ENCODE measurements around the gene APOL2.
"Not testable (repeated sequence)": the region's sequence is repeated elsewhere in the genome, so short reads cannot be mapped to it uniquely, and the experiment has no call there.

The APOL2 gene

GRCh38 chr22:36229649-36230048 lies 9.7 kb downstream of the APOL2 start:
- peaks cover 100% of the 10 kb centered on the region for H3K36me3 Mint-ChIP-seq (ENCODE audit: low read depth)

DNA sequence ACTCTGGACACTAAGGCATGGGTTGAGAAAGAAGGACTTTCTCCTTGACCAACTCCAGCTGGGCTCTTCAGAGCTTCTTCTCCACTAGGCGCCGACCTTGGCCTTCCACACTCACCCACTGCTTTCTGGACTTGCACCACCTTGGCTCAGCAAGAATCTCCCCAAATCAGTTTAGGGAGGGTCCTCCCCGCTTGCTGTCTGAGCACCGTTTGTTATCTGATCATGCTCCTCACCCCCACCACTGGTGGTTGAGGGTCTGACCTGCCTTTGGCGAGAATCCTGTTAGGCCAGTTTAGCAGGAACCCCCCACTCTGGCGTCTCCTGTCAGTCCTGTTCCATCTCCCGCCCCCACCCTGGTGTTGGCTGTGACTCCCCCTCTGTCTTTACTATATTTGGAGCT lies 10.4 kb downstream of the APOL2 start:
- H3K4me1 Mint-ChIP-seq (ENCODE audit: low read depth), result peaks cover 25% of the 10 kb centered on the region
- intact Hi-C loops (cut with micrococcal nuclease), result loop anchor here (10.0 kb wide), 1 partner anchor 74 kb away; no protein-coding TSS in a partner anchor
- H3K9me3 Mint-ChIP-seq, result no peaks in the 10 kb centered on the region
- H3K27ac Mint-ChIP-seq, result no peak overlapping the region
- no peak overlapping the region for H3K4me3 Mint-ChIP-seq
- peaks cover 97% of the 10 kb centered on the region for H3K36me3 Mint-ChIP-seq (ENCODE audit: low read depth)
- no peaks in the 10 kb centered on the region for H3K27me3 Mint-ChIP-seq

More at GRCh38 chr22:36229649-36230048, 9.7 kb downstream of the APOL2 start:
- peaks cover 29% of the 10 kb centered on the region for H3K4me1 Mint-ChIP-seq (ENCODE audit: low read depth)
- intact Hi-C loops (cut with micrococcal nuclease), result loop anchor here (10.0 kb wide), 1 partner anchor 75 kb away; no protein-coding TSS in a partner anchor
- H3K27me3 Mint-ChIP-seq, H3K9me3 Mint-ChIP-seq, H3K27ac Mint-ChIP-seq, H3K4me3 Mint-ChIP-seq: not testable (repeated sequence)

DNA sequence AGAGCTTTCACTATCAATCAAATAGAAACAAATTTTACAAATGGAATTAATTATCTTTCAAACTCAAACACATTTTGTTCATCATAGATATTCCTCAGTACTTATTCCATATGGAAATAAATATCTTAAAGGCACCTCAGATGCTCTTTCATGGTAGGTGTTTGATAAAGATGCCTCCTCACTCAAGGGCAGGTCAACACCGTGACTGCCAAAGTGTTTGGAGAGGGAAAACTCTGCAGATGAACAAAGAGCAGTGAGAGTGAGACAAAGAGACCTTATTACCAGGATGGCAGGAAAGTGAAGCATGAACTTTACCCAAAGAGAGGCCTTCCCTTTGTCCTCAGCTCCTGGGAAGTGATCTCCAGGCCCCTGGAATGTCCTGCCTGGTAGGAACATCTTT lies 11.0 kb downstream of the APOL2 start:
- H3K27me3 Mint-ChIP-seq, H3K9me3 Mint-ChIP-seq, H3K4me3 Mint-ChIP-seq, H3K27ac Mint-ChIP-seq: not testable (repeated sequence)
- peaks cover 92% of the 10 kb centered on the region for H3K36me3 Mint-ChIP-seq (ENCODE audit: low read depth)
- intact Hi-C loops (cut with micrococcal nuclease), result loop anchor here (10.0 kb wide), 1 partner anchor 74 kb away; no protein-coding TSS in a partner anchor
- H3K4me1 Mint-ChIP-seq (ENCODE audit: low read depth), result peaks cover 19% of the 10 kb centered on the region

DNA sequence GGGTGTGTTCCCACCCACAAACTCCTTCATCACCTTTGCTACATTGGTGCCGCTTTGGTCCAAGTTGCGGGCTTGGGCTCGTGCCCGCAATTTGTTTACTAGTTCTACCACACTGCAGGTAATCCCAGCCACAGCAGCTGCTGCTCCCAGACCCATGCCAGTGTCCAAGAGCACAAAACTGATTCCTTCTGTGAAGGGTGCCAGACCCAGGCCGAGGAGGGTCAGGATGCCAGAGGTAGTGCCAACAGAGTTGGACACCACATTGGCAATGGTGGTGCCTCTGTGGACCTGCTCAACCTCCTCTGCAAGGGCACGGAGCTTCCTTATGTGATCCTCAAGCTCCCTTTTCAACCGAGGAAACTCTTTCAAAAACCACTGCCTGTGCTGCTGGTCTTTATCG lies 11.5 kb downstream of the APOL2 start:
- Mint-ChIP-seq H3K27ac (no peak overlapping the region), H3K27me3 (no peaks in the 10 kb centered on the region), H3K4me1 (ENCODE audit: low read depth) (peaks cover 14% of the 10 kb centered on the region), H3K9me3 (no peaks in the 10 kb centered on the region), H3K4me3 (no peak overlapping the region), H3K36me3 (ENCODE audit: low read depth) (peaks cover 86% of the 10 kb centered on the region)
- intact Hi-C loops (cut with micrococcal nuclease), result loop anchor here (10.0 kb wide), 1 partner anchor 73 kb away; no protein-coding TSS in a partner anchor

DNA sequence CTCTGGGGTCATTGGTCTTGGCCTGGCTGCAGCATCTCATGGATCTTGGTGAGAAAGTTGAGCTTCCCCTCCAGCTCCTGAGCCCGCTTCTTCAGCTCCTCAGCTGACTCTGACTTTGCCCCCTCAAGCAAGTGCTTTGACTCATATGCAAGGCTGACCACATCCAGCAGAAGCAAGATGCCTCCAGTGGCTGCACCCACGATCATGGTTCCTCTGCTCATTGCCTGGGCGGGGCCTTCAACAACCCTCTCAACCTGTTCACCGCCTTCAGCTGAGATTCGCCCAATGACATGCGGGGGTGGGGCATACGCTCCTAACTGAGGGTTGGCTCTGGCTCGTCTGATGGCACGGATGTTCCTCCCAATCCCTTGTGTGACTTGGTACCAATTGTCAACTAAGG lies 11.9 kb downstream of the APOL2 start:
- H3K27ac Mint-ChIP-seq, result no peak overlapping the region

DNA sequence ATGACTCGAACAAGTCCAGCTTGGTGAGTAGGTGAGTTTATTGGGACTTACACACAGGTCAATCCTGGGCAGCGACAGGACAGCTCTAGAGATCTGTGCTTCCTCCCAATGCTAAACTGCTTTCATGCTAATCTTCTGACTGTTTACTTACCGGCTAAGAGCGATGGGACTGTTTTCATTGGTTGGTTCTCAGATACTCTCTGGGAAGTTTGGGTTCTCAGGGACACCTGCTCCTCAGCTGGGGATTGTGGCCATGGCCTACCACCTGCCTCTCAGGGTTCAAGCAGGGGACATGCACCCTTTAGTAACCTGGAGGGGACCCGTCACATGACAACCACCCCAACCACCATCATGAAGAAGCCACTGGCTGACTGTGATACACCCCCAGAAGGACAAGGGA lies 13.1 kb downstream of the APOL2 start:
- Mint-ChIP-seq H3K27ac (no peak overlapping the region), H3K27me3 (peaks cover 2% of the 10 kb centered on the region), H3K9me3 (no peaks in the 10 kb centered on the region), H3K4me3 (no peak overlapping the region), H3K36me3 (ENCODE audit: low read depth) (peaks cover 70% of the 10 kb centered on the region), H3K4me1 (ENCODE audit: low read depth) (peaks cover 20% of the 10 kb centered on the region)
- intact Hi-C loops (cut with micrococcal nuclease), result loop anchor here (10.0 kb wide), 1 partner anchor 71 kb away; no protein-coding TSS in a partner anchor

More for the DNA sequence above, 11.9 kb downstream of the APOL2 start:
- peaks cover 2% of the 10 kb centered on the region for H3K27me3 Mint-ChIP-seq
- H3K36me3 Mint-ChIP-seq (ENCODE audit: low read depth), result peaks cover 82% of the 10 kb centered on the region
- peaks cover 13% of the 10 kb centered on the region for H3K4me1 Mint-ChIP-seq (ENCODE audit: low read depth)
- H3K9me3 Mint-ChIP-seq, result no peaks in the 10 kb centered on the region
- intact Hi-C loops (cut with micrococcal nuclease), result loop anchor here (10.0 kb wide), 1 partner anchor 73 kb away; no protein-coding TSS in a partner anchor
- no peak overlapping the region for H3K4me3 Mint-ChIP-seq

DNA sequence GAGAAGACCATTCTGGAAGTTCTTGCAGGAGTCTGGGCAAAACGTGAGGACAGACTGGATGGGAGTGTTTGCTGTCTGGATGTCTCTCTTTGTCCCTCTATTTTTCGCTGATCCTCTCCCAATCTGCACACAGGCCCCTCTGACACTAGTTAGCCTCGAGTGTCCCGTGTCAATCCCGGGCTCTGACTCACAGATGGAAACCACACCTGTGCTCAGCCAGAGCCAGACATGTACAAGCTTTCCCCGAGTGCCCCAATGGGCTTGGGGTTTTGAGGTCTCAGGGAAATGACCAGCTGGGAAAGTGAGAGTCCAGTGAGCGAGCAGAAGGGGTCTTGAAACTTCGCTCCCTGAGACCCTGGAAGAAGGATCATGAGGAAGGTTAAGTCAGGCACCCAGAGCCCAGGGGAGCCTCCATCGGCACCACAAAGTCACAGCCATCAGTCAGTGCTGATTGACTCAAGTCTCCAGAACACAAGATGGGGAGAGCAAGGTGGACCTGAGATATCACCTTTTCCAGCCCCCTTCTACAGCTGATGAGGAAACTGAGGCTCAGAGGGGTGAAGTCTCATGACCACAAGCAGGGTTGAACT lies 13.9 kb downstream of the APOL2 start:
- no peaks in the 10 kb centered on the region for H3K9me3 Mint-ChIP-seq
- H3K27ac Mint-ChIP-seq, result no peak overlapping the region
- no peak overlapping the region for H3K4me3 Mint-ChIP-seq
- intact Hi-C loops (cut with micrococcal nuclease), result loop anchor here (10.0 kb wide), 1 partner anchor 71 kb away; no protein-coding TSS in a partner anchor
- peaks cover 27% of the 10 kb centered on the region for H3K4me1 Mint-ChIP-seq (ENCODE audit: low read depth)
- peaks cover 62% of the 10 kb centered on the region for H3K36me3 Mint-ChIP-seq (ENCODE audit: low read depth)
- H3K27me3 Mint-ChIP-seq, result peaks cover 2% of the 10 kb centered on the region

DNA sequence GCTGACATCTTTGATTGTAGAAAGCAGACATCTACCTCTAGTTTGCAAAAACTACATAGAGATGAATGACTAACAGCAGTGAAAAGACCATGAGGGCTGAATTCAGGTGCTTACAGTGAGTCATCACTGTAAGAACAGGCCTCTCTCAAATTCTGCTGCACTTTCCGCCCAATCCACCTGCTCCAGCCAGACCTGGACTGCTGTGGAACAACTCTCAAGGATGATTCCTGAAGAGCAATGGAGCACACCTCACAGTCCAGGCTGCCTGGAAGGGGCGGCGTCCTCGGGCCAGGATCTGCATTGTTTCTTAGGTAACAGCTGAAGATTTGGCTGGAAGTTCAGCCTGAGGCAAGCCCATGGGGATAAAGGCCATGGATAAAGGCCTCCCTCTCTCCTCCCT lies 15.1 kb downstream of the APOL2 start:
- Mint-ChIP-seq H3K27ac (no peak overlapping the region), H3K36me3 (ENCODE audit: low read depth) (peaks cover 50% of the 10 kb centered on the region), H3K27me3 (peaks cover 2% of the 10 kb centered on the region), H3K4me1 (ENCODE audit: low read depth) (peaks cover 35% of the 10 kb centered on the region), H3K9me3 (no peaks in the 10 kb centered on the region), H3K4me3 (no peak overlapping the region)
- intact Hi-C loops (cut with micrococcal nuclease), result loop anchor here (5.0 to 10.0 kb wide), 2 partner anchors 42 to 69 kb away; no protein-coding TSS in a partner anchor

GRCh38 chr22:36223504-36223903 lies 15.8 kb downstream of the APOL2 start:
- intact Hi-C loops (cut with micrococcal nuclease), result loop anchor here (5.0 to 10.0 kb wide), 2 partner anchors 41 to 69 kb away; no protein-coding TSS in a partner anchor
- no peak overlapping the region for H3K27ac Mint-ChIP-seq

DNA sequence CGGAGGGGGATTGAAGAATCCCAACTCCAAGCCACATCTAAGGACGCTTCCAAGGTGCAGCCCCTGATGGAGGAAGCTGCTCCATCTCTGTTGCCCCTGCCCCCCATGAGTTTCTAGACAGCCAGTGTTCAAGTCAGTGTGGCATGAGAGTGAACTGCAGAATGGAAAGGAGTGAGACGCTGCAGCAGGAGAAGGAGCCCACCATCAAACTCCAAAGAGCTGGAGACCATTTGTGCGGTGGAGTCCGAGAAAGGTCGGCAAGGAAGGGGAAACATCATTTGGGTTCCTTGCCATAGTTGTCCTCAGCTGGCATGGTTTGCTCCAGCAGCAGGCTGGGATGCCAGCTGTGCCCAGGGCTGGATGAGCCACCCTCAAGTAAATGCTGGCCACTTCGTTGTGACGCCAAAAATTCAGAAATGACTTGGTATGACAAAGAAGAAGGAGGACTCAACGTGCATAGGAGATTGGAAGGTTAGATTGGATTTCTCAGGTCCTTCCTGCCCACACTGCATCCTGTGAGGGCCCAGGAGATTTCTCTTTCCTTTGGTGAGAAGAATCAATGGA lies 16.4 kb downstream of the APOL2 start:
- Mint-ChIP-seq H3K27me3 (peaks cover 2% of the 10 kb centered on the region), H3K36me3 (ENCODE audit: low read depth) (peaks cover 38% of the 10 kb centered on the region), H3K4me1 (ENCODE audit: low read depth) (peaks cover 48% of the 10 kb centered on the region), H3K27ac (no peak overlapping the region), H3K9me3 (no peaks in the 10 kb centered on the region), H3K4me3 (no peak overlapping the region)
- intact Hi-C loops (cut with micrococcal nuclease), result loop anchor here (5.0 to 10.0 kb wide), 2 partner anchors 41 to 68 kb away; no protein-coding TSS in a partner anchor

More at GRCh38 chr22:36223504-36223903, 15.8 kb downstream of the APOL2 start:
- Mint-ChIP-seq H3K36me3 (ENCODE audit: low read depth) (peaks cover 43% of the 10 kb centered on the region), H3K4me3 (no peak overlapping the region), H3K27me3 (peaks cover 2% of the 10 kb centered on the region), H3K4me1 (ENCODE audit: low read depth) (peaks cover 43% of the 10 kb centered on the region), H3K9me3 (no peaks in the 10 kb centered on the region)

GRCh38 chr22:36221799-36222751 lies 17.3 kb downstream of the APOL2 start:
- H3K27ac Mint-ChIP-seq, result peak overlapping the region; percentile 41
- peaks cover 2% of the 10 kb centered on the region for H3K27me3 Mint-ChIP-seq
- H3K9me3 Mint-ChIP-seq, result no peaks in the 10 kb centered on the region
- intact Hi-C loops (cut with micrococcal nuclease), result loop anchor here (2.0 to 10.0 kb wide), 3 partner anchors 21 to 67 kb away; partner anchors contain the start of gene APOL4
- H3K4me3 Mint-ChIP-seq, result peak overlapping the region; percentile 63
- peaks cover 29% of the 10 kb centered on the region for H3K36me3 Mint-ChIP-seq (ENCODE audit: low read depth)
- peaks cover 53% of the 10 kb centered on the region for H3K4me1 Mint-ChIP-seq (ENCODE audit: low read depth)

GRCh38 chr22:36220451-36220921 lies 18.8 kb downstream of the APOL2 start:
- peaks cover 2% of the 10 kb centered on the region for H3K27me3 Mint-ChIP-seq
- no peaks in the 10 kb centered on the region for H3K9me3 Mint-ChIP-seq
- peaks cover 48% of the 10 kb centered on the region for H3K4me1 Mint-ChIP-seq (ENCODE audit: low read depth)
- H3K36me3 Mint-ChIP-seq (ENCODE audit: low read depth), result peaks cover 13% of the 10 kb centered on the region
- intact Hi-C loops (cut with micrococcal nuclease), result loop anchor here (2.0 to 10.0 kb wide), 3 partner anchors 20 to 66 kb away; partner anchors contain the start of gene APOL4
- peak overlapping the region; percentile 76 for H3K4me3 Mint-ChIP-seq
- peak overlapping the region; percentile 83 for H3K27ac Mint-ChIP-seq

DNA sequence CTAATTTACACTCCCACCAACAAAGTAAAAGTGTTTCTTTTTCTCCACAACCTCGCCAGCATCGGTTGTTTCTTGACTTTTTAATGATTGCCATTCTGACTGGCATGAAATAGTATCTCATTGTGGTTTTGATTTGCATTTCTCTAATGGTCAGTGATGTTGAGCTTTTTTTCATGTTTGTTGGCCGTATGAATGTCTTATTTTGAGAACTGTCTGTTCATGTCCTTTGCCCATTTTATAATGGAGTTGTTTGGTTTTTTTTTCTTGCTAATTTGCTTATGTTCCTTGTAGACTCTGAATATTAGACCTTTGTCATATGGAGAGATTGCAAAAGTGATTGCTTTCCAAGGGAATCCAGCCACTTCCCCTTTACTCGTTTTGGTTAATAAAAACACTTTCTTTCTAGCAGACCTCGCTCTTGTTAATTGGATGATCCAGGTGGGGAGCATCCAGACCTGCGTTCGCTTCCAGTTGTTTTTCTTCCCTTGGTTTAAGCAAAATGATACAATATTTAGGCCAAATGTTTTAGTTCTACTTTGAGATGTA lies 20.6 kb downstream of the APOL2 start:
- Mint-ChIP-seq H3K27me3 (peaks cover 2% of the 10 kb centered on the region), H3K9me3 (no peaks in the 10 kb centered on the region), H3K36me3 (ENCODE audit: low read depth) (no peaks in the 10 kb centered on the region), H3K4me1 (ENCODE audit: low read depth) (peaks cover 60% of the 10 kb centered on the region), H3K4me3 (no peak overlapping the region), H3K27ac (no peak overlapping the region)
- intact Hi-C loops (cut with micrococcal nuclease), result no loop called here
